Measurements from ENCODE around the gene MAP4. TPM values are rescaled to one million over a fixed set of nuclear protein-coding genes. Genes with fewer than 3 reads are reported as not detected.

MAP4 gene
- polyA plus RNA-seq, 1 donor from 2014 or later = 186 TPM

DNA sequence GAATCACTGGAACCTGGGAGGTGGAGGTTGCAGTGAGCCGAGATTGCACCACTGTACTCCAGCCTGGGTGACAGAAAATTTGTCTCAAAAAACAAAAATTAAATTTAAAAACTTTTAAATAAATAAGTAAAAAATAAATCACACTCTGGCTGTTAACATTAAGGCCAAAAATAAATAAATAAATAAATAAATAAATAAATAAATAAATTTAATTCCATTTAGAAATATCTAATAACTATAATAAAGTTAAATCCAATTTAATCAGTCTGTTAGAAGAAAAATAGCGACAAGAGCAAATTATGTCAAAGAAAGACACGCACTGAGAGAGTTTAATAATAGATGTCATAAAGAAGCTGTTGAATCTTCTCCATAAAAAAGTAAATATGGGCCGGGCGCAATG lies 13.4 kb downstream of the MAP4 start:
- Histone ChIP-seq H2AFZ (ENCODE audit: low read depth, low read length) (no peak overlapping the region), H3K9ac (ENCODE audit: low read length) (no peak overlapping the region), H3K79me2 (replicated peaks; ENCODE audit: insufficient read depth, low read length) (peaks cover 5% of the 10 kb centered on the region), H3K27me3 (ENCODE audit: insufficient read depth, low read depth, low read length) (no peaks in the 10 kb centered on the region), H3K4me3 (ENCODE audit: low read length) (no peak overlapping the region), H3K27ac (ENCODE audit: low read length) (no peak overlapping the region), H3K9me3 (ENCODE audit: low read length) (no peaks in the 10 kb centered on the region), H3K9me2 (ENCODE audit: insufficient read depth, low read length) (no peaks in the 10 kb centered on the region), H3K36me3 (ENCODE audit: insufficient read depth, low read length) (no peaks in the 10 kb centered on the region), H3F3A (ENCODE audit: insufficient read depth, low read length, poor library complexity, severe bottlenecking) (no peaks in the 10 kb centered on the region), H4K20me1 (ENCODE audit: insufficient read depth) (no peaks in the 10 kb centered on the region), H3K4me2 (ENCODE audit: low read length) (no peak overlapping the region)
- no peak for TF ChIP-seq EP300 (conservative IDR thresholded peaks at IDR 0.05; ENCODE audit: poor library complexity, severe bottlenecking)

DNA sequence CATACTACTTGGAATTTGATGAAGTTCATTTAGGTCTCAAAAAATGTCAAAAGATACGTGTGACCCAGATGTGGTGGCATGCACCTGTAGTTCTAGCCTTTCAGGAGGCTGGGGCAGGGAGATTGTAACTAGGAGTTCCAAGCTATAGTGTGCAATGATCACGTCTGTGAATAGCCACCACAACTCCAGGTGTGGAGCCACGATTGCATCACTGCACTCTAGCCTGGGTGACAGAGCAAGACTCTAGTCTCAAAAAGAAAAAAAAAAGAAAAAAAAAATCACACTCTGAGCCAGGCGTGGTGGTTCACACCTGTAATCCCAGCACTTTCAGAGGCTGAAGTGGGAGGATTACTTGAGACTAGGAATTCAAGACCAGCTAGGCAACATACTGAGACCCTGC lies 14.2 kb downstream of the MAP4 start:
- peaks cover 5% of the 10 kb centered on the region for H3K79me2 ChIP-seq (replicated peaks; ENCODE audit: insufficient read depth, low read length)

GRCh38 chr3:48000212-48000611 lies 16.0 kb downstream of the MAP4 start:
- Histone ChIP-seq H4K20me1 (ENCODE audit: insufficient read depth) (no peaks in the 10 kb centered on the region), H3K9me3 (ENCODE audit: low read length) (no peaks in the 10 kb centered on the region), H3K36me3 (ENCODE audit: insufficient read depth, low read length) (no peaks in the 10 kb centered on the region), H3K9ac (ENCODE audit: low read length) (no peak overlapping the region), H3K4me2 (ENCODE audit: low read length) (no peak overlapping the region), H3K9me2 (ENCODE audit: insufficient read depth, low read length) (no peaks in the 10 kb centered on the region), H3K27me3 (ENCODE audit: insufficient read depth, low read depth, low read length) (no peaks in the 10 kb centered on the region), H2AFZ (ENCODE audit: low read depth, low read length) (no peak overlapping the region), H3F3A (ENCODE audit: insufficient read depth, low read length, poor library complexity, severe bottlenecking) (no peaks in the 10 kb centered on the region), H3K79me2 (replicated peaks; ENCODE audit: insufficient read depth, low read length) (peaks cover 10% of the 10 kb centered on the region), H3K4me3 (ENCODE audit: low read length) (no peak overlapping the region), H3K27ac (ENCODE audit: low read length) (no peak overlapping the region)
- TF ChIP-seq SMC3 (conservative IDR thresholded peaks at IDR 0.05; ENCODE audit: poor library complexity) = no peak
- no peak for TF ChIP-seq CTCF (IDR thresholded peaks at IDR 0.05; ENCODE audit: poor library complexity, severe bottlenecking)
- no peak for TF ChIP-seq MXI1 (conservative IDR thresholded peaks at IDR 0.05; ENCODE audit: poor library complexity, severe bottlenecking)

More for the DNA sequence above, 14.2 kb downstream of the MAP4 start:
- no peak overlapping the region for H3K27ac ChIP-seq (ENCODE audit: low read length)
- no peaks in the 10 kb centered on the region for H3K9me2 ChIP-seq (ENCODE audit: insufficient read depth, low read length)
- H3F3A ChIP-seq (ENCODE audit: insufficient read depth, low read length, poor library complexity, severe bottlenecking) = no peaks in the 10 kb centered on the region
- no peaks in the 10 kb centered on the region for H3K27me3 ChIP-seq (ENCODE audit: insufficient read depth, low read depth, low read length)
- H4K20me1 ChIP-seq (ENCODE audit: insufficient read depth) = no peaks in the 10 kb centered on the region
- no peak overlapping the region for H2AFZ ChIP-seq (ENCODE audit: low read depth, low read length)
- no peaks in the 10 kb centered on the region for H3K9me3 ChIP-seq (ENCODE audit: low read length)
- H3K4me2 ChIP-seq (ENCODE audit: low read length) = no peak overlapping the region
- no peak overlapping the region for H3K4me3 ChIP-seq (ENCODE audit: low read length)
- H3K36me3 ChIP-seq (ENCODE audit: insufficient read depth, low read length) = no peaks in the 10 kb centered on the region
- TF ChIP-seq TAF1 (IDR thresholded peaks at IDR 0.05; ENCODE audit: low read depth) (no peak), EP300 (conservative IDR thresholded peaks at IDR 0.05; ENCODE audit: poor library complexity, severe bottlenecking) (no peak), EZH2 (IDR thresholded peaks at IDR 0.05; ENCODE audit: borderline replicate concordance, insufficient read depth, low read length, poor library complexity, severe bottlenecking) (no peak), POLR2AphosphoS5 (IDR thresholded peaks at IDR 0.05) (no peak), SMC3 (conservative IDR thresholded peaks at IDR 0.05; ENCODE audit: poor library complexity) (no peak), MXI1 (conservative IDR thresholded peaks at IDR 0.05; ENCODE audit: poor library complexity, severe bottlenecking) (no peak)
- TF ChIP-seq, protein P1, sequence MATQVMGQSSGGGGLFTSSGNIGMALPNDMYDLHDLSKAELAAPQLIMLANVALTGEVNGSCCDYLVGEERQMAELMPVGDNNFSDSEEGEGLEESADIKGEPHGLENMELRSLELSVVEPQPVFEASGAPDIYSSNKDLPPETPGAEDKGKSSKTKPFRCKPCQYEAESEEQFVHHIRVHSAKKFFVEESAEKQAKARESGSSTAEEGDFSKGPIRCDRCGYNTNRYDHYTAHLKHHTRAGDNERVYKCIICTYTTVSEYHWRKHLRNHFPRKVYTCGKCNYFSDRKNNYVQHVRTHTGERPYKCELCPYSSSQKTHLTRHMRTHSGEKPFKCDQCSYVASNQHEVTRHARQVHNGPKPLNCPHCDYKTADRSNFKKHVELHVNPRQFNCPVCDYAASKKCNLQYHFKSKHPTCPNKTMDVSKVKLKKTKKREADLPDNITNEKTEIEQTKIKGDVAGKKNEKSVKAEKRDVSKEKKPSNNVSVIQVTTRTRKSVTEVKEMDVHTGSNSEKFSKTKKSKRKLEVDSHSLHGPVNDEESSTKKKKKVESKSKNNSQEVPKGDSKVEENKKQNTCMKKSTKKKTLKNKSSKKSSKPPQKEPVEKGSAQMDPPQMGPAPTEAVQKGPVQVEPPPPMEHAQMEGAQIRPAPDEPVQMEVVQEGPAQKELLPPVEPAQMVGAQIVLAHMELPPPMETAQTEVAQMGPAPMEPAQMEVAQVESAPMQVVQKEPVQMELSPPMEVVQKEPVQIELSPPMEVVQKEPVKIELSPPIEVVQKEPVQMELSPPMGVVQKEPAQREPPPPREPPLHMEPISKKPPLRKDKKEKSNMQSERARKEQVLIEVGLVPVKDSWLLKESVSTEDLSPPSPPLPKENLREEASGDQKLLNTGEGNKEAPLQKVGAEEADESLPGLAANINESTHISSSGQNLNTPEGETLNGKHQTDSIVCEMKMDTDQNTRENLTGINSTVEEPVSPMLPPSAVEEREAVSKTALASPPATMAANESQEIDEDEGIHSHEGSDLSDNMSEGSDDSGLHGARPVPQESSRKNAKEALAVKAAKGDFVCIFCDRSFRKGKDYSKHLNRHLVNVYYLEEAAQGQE (IDR thresholded peaks at IDR 0.05; ENCODE audit: borderline replicate concordance) = no peak
- no peak overlapping the region for H3K9ac ChIP-seq (ENCODE audit: low read length)
